PC-9 (cell line): ENCODE results near the gene DDR1. TPM values are rescaled to one million over a fixed set of nuclear protein-coding genes. Genes with fewer than 3 reads are reported as not detected.

Experiments
- BruUV-seq: library from RNA; stranded (reverse); fragments of 400-500 nt; replicated peaks from 2 replicates; lab custom pipeline; 2021; lab: Mats Ljungman, UMichigan
- CTCF ChIA-PET: fragments of 300-600 bp; sonication (Branson Sonifier 250); formaldehyde crosslinking; loops from one replicate; lab custom pipeline; 2022; ENCODE audit warnings: antibody characterized with exemption; lab: Charles Lee
- POLR2A ChIA-PET: fragments of 300-600 bp; sonication (Branson Sonifier 250); formaldehyde crosslinking; loops from one replicate; lab custom pipeline; 2022; ENCODE audit warnings: antibody characterized with exemption; ENCODE audit not compliant: unreplicated experiment; lab: Charles Lee
- DNase-seq, 2 experiments: peaks; one replicate each; pipeline versions ENCODE4 v3.0.0 to v3.0.0-alpha.2; 2015 to 2022; ENCODE audit warnings: mixed read lengths in 1 of 2
- H2AFZ ChIP-seq: fragments of 200-600 bp; sonication (generic); 2 replicates; pipeline ENCODE4 v1.8.1; 2017; ENCODE audit warnings: antibody characterized with exemption
- H3F3A ChIP-seq: fragments of 200-600 bp; sonication (generic); 2 replicates; pipeline ENCODE4 v1.8.1; 2017; ENCODE audit warnings: antibody characterized with exemption, mild to moderate bottlenecking, low read depth; ENCODE audit not compliant: insufficient read depth
- H3K27ac ChIP-seq: fragments of 200-600 bp; sonication (generic); 2 replicates; pipeline ENCODE4 v1.6.1; 2016; ENCODE audit warnings: mixed run types
- H3K27me3 ChIP-seq: fragments of 200-600 bp; sonication (generic); 2 replicates; pipeline ENCODE4 v1.6.1; 2016; ENCODE audit warnings: low read depth, mixed run types; ENCODE audit not compliant: insufficient read depth
- H3K36me3 ChIP-seq: fragments of 200-600 bp; sonication (generic); 2 replicates; pipeline ENCODE4 v1.6.1; 2016; ENCODE audit warnings: low read depth, mixed run types
- H3K4me1 ChIP-seq: fragments of 200-600 bp; sonication (generic); replicated peaks from 2 replicates; pipeline ENCODE4 v1.6.1; 2016; ENCODE audit warnings: mixed run types; ENCODE audit not compliant: insufficient read depth
- H3K4me2 ChIP-seq: fragments of 200-600 bp; sonication (generic); 2 replicates; pipeline ENCODE4 v1.6.1; 2017; ENCODE audit warnings: mixed run types
- H3K4me3 ChIP-seq: fragments of 200-600 bp; sonication (generic); 2 replicates; pipeline ENCODE4 v1.6.1; 2016; ENCODE audit warnings: mixed run types
- H3K79me2 ChIP-seq: fragments of 200-600 bp; sonication (generic); 2 replicates; pipeline ENCODE4 v1.6.1; 2017; ENCODE audit warnings: low read depth, mixed run types
- H3K9me2 ChIP-seq: fragments of 200-600 bp; sonication (generic); 2 replicates; pipeline ENCODE4 v1.8.1; 2017; ENCODE audit warnings: mild to moderate bottlenecking; ENCODE audit not compliant: insufficient read depth
- H3K9me3 ChIP-seq: fragments of 200-600 bp; sonication (generic); 2 replicates; pipeline ENCODE4 v1.8.1; 2016; ENCODE audit warnings: low read depth; ENCODE audit not compliant: insufficient read depth
- H4K20me1 ChIP-seq: fragments of 200-600 bp; sonication (generic); 2 replicates; pipeline ENCODE4 v1.8.1; 2017; ENCODE audit not compliant: insufficient read depth
- CTCF ChIP-seq: fragments of 200-600 bp; sonication (generic); conservative IDR thresholded peaks from 2 replicates; pipeline ENCODE4 v1.6.1; 2017; ENCODE audit warnings: mixed run types, antibody characterized with exemption, mild to moderate bottlenecking, moderate library complexity
- EZH2 ChIP-seq: fragments of 200-600 bp; sonication (generic); IDR thresholded peaks from 2 replicates; pipeline ENCODE4 v1.8.0; 2017; ENCODE audit warnings: antibody characterized with exemption, low read depth
- intact Hi-C: fragments of 100-400 bp; cut with micrococcal nuclease; formaldehyde crosslinking; loops from one replicate; pipeline ENCODE4 v1.10.0; 2022; ENCODE audit not compliant: unreplicated experiment
- total RNA-seq: library from RNA; stranded (reverse); gene quantifications from 2 replicates; pipeline ENCODE4 v1.2.3, GENCODE V29; 2021

Gene DDR1
- total RNA-seq, 1 experiment from 2014 or later: 267 TPM

DNA sequence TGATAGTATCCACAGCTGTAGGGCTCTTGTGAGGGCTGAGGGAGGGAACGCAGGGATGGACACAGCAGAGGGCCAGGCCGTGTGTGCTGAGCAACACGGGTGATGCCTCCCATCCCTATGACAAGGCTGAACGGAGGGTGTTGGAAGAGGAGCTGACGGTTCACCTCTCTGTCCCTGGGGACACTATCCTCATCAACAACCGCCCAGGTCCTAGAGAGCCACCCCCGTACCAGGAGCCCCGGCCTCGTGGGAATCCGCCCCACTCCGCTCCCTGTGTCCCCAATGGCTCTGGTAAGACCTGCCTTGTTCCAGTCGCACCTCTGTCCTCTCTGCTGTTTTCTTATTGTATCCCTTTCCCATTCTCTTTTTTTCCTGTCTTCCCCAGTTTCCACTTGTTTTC lies 10.1 kb downstream of the DDR1 start:
- Histone ChIP-seq H3F3A (peaks cover 14% of the 10 kb centered on the region), H3K4me1 (no peaks in the 10 kb centered on the region), H3K4me3 (no peak overlapping the region), H3K79me2 (peaks cover 10% of the 10 kb centered on the region; the same call in 1 of the 2 replicates), H3K9me3 (no peaks in the 10 kb centered on the region), H3K9me2 (no peaks in the 10 kb centered on the region), H3K27me3 (no peaks in the 10 kb centered on the region), H3K27ac (no peak overlapping the region), H2AFZ (no peak overlapping the region), H4K20me1 (peaks cover 14% of the 10 kb centered on the region), H3K4me2 (no peak overlapping the region), H3K36me3 (peaks cover 34% of the 10 kb centered on the region)
- CTCF ChIA-PET: interaction anchor here (0.8 kb wide), 1 partner anchor 13 kb away, joined by 3 read pairs; the partner anchor contains the start of gene GTF2H4
- DNase-seq: no peak
- TF ChIP-seq EZH2: no peak
- TF ChIP-seq CTCF: no peak
- intact Hi-C loops: no loop called here
- no TSS peak for BruUV-seq
- POLR2A ChIA-PET: no interaction called here

GRCh38 chr6:30894935-30895334 lies 10.6 kb downstream of the DDR1 start:
- Histone ChIP-seq H3K36me3 (peaks cover 30% of the 10 kb centered on the region), H3K27ac (no peak overlapping the region), H3K4me3 (no peak overlapping the region), H2AFZ (no peak overlapping the region), H3K9me2 (no peaks in the 10 kb centered on the region), H3K79me2 (peaks cover 6% of the 10 kb centered on the region; the same call in 1 of the 2 replicates), H3K9me3 (no peaks in the 10 kb centered on the region), H3K4me1 (no peaks in the 10 kb centered on the region), H3F3A (peaks cover 20% of the 10 kb centered on the region), H4K20me1 (peaks cover 8% of the 10 kb centered on the region; the same call in 1 of the 2 replicates), H3K4me2 (no peak overlapping the region), H3K27me3 (no peaks in the 10 kb centered on the region)
- ChIA-PET POLR2A (no interaction called here), CTCF (interaction anchor here (0.8 kb wide), 1 partner anchor 13 kb away, joined by 3 read pairs; the partner anchor contains the start of gene GTF2H4)
- DNase-seq: no peak
- TF ChIP-seq CTCF (no peak), EZH2 (no peak)
- BruUV-seq: no TSS peak
- intact Hi-C loops: no loop called here

DNA sequence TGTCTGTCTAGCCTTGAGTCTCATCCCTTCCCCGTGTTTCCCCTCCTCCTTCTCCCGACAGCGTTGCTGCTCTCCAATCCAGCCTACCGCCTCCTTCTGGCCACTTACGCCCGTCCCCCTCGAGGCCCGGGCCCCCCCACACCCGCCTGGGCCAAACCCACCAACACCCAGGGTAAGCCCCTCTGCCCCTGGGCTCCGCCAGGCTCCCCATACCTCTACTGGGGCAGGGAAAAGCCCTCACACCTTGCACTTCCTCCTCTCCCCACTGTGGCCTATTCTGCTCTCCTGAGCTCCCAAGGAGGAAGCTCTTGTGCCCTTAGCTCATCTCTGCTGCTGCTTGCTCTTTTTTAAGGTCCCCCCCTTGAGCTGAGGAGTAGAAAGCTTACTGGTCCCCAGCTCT lies 11.0 kb downstream of the DDR1 start:
- Histone ChIP-seq H3F3A (peaks cover 24% of the 10 kb centered on the region), H3K9me2 (no peaks in the 10 kb centered on the region), H3K27me3 (no peaks in the 10 kb centered on the region), H3K9me3 (no peaks in the 10 kb centered on the region), H2AFZ (no peak overlapping the region), H4K20me1 (peaks cover 4% of the 10 kb centered on the region; the same call in 1 of the 2 replicates), H3K4me3 (no peak overlapping the region), H3K27ac (no peak overlapping the region), H3K36me3 (peaks cover 30% of the 10 kb centered on the region), H3K79me2 (peaks cover 2% of the 10 kb centered on the region; the same call in 1 of the 2 replicates), H3K4me2 (no peak overlapping the region), H3K4me1 (no peaks in the 10 kb centered on the region)
- ChIA-PET POLR2A (interaction anchor here (0.7 kb wide), 1 partner anchor 175 kb away, joined by 3 read pairs; no protein-coding TSS in a partner anchor), CTCF (interaction anchor here (0.5 kb wide), 1 partner anchor 177 kb away, joined by 3 read pairs; no protein-coding TSS in a partner anchor)
- intact Hi-C loops: no loop called here
- no peak for DNase-seq
- no TSS peak for BruUV-seq
- TF ChIP-seq EZH2 (no peak), CTCF (no peak)
